A673 (cell line): ENCODE data around the gene NRDC. TPM values are rescaled to one million over a fixed set of nuclear protein-coding genes. Genes with fewer than 3 reads are reported as not detected.

Experiments
- BruUV-seq: library from RNA; stranded (reverse); fragments of 400-500 nt; replicated peaks from 2 replicates; lab custom pipeline; 2021; lab: Mats Ljungman, UMichigan
- CTCF ChIA-PET: fragments of 300-600 bp; sonication (Branson Sonifier 250); formaldehyde crosslinking; loops from one replicate; lab custom pipeline; 2022; ENCODE audit warnings: antibody characterized with exemption; lab: Charles Lee
- POLR2A ChIA-PET: fragments of 300-600 bp; sonication (Branson Sonifier 250); formaldehyde crosslinking; loops from one replicate; lab custom pipeline; 2022; ENCODE audit warnings: antibody characterized with exemption; ENCODE audit not compliant: low non-redundant PET; lab: Charles Lee
- DNase-seq: peaks from one replicate; pipeline ENCODE4 v3.0.0-alpha.2; 2015; ENCODE audit warnings: low spot score
- H3K27ac ChIP-seq: fragments of 200-600 bp; sonication (generic); 2 replicates; pipeline ENCODE4 v1.5.1; 2016; ENCODE audit warnings: mixed run types, low read depth, mild to moderate bottlenecking, mixed read lengths, antibody characterized with exemption, low read length; ENCODE audit not compliant: poor library complexity, severe bottlenecking
- H3K27me3 ChIP-seq: fragments of 200-600 bp; sonication (generic); replicated peaks from 2 replicates; pipeline ENCODE4 v1.6.1; 2017; ENCODE audit warnings: mixed run types, low read depth, mild to moderate bottlenecking, mixed read lengths, antibody characterized with exemption, low read length; ENCODE audit not compliant: insufficient read depth, poor library complexity
- H3K36me3 ChIP-seq: fragments of 200-600 bp; sonication (generic); 2 replicates; pipeline ENCODE4 v1.6.1; 2016; ENCODE audit warnings: mixed run types, mild to moderate bottlenecking, mixed read lengths, antibody characterized with exemption, low read length; ENCODE audit not compliant: insufficient read depth, poor library complexity, severe bottlenecking
- H3K4me1 ChIP-seq: fragments of 200-600 bp; sonication (generic); 2 replicates; pipeline ENCODE4 v1.6.1; 2017; ENCODE audit warnings: mixed run types, mild to moderate bottlenecking, mixed read lengths, antibody characterized with exemption, low read length; ENCODE audit not compliant: insufficient read depth, poor library complexity, severe bottlenecking
- H3K4me3 ChIP-seq: fragments of 200-600 bp; sonication (generic); 2 replicates; pipeline ENCODE4 v1.5.1; 2016; ENCODE audit warnings: low read depth, mixed run types, mild to moderate bottlenecking, mixed read lengths, low read length; ENCODE audit not compliant: poor library complexity, severe bottlenecking
- H3K9me3 ChIP-seq: fragments of 200-600 bp; sonication (generic); 2 replicates; pipeline ENCODE4 v1.6.1; 2016; ENCODE audit warnings: mixed run types, low read depth, mild to moderate bottlenecking, mixed read lengths, antibody characterized with exemption, low read length; ENCODE audit not compliant: poor library complexity, severe bottlenecking
- EZH2 ChIP-seq: fragments of 200-600 bp; sonication (generic); IDR thresholded peaks from 2 replicates; pipeline ENCODE4 v1.6.1; 2017; ENCODE audit warnings: borderline replicate concordance, low read depth, mild to moderate bottlenecking, mixed read lengths, antibody characterized with exemption, low read length; ENCODE audit not compliant: poor library complexity, severe bottlenecking
- intact Hi-C: fragments of 100-400 bp; cut with micrococcal nuclease; formaldehyde crosslinking; loops from one replicate; pipeline ENCODE4 v1.10.0; 2022; ENCODE audit not compliant: unreplicated experiment
- total RNA-seq: library from RNA; stranded (reverse); gene quantifications from 2 replicates; pipeline ENCODE4 v1.2.3, GENCODE V29; 2021
- TF ChIP-seq, protein P1 (sequence below): fragments of 300-800, 200-600 bp; sonication (generic); conservative IDR thresholded peaks from 2 replicates; pipeline ENCODE4 v1.5.1; 2017; ENCODE audit warnings: low read depth, mild to moderate bottlenecking, antibody characterized with exemption, low read length, moderate library complexity, mixed read lengths

The NRDC gene
- total RNA-seq, 1 experiment from 2014 or later: 1,009 TPM

DNA sequence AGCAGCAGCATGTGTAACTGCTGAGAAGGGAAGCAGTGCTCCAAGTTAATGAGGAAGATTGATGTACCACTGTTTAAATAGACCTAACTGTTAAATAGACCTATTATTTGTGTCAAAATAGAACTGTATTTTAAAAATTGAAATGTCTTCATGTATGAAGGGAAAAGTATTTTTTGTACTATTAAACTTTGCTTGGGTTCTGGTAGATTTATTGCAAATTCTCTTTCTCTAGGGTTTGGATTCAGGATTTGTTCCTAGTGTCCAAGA, 133.3 kb downstream of the NRDC start:
- Histone ChIP-seq H3K36me3 (no peaks in the 10 kb centered on the region), H3K9me3 (no peaks in the 10 kb centered on the region), H3K4me1 (peaks cover 9% of the 10 kb centered on the region), H3K27me3 (no peaks in the 10 kb centered on the region), H3K27ac (no peak overlapping the region), H3K4me3 (no peak overlapping the region)
- ChIA-PET POLR2A (no interaction called here), CTCF (no interaction called here)
- BruUV-seq: no TSS peak
- DNase-seq: no peak
- intact Hi-C loops: no loop called here
- TF ChIP-seq, protein P1, sequence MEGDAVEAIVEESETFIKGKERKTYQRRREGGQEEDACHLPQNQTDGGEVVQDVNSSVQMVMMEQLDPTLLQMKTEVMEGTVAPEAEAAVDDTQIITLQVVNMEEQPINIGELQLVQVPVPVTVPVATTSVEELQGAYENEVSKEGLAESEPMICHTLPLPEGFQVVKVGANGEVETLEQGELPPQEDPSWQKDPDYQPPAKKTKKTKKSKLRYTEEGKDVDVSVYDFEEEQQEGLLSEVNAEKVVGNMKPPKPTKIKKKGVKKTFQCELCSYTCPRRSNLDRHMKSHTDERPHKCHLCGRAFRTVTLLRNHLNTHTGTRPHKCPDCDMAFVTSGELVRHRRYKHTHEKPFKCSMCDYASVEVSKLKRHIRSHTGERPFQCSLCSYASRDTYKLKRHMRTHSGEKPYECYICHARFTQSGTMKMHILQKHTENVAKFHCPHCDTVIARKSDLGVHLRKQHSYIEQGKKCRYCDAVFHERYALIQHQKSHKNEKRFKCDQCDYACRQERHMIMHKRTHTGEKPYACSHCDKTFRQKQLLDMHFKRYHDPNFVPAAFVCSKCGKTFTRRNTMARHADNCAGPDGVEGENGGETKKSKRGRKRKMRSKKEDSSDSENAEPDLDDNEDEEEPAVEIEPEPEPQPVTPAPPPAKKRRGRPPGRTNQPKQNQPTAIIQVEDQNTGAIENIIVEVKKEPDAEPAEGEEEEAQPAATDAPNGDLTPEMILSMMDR: no peak
- TF ChIP-seq EZH2: no peak

DNA sequence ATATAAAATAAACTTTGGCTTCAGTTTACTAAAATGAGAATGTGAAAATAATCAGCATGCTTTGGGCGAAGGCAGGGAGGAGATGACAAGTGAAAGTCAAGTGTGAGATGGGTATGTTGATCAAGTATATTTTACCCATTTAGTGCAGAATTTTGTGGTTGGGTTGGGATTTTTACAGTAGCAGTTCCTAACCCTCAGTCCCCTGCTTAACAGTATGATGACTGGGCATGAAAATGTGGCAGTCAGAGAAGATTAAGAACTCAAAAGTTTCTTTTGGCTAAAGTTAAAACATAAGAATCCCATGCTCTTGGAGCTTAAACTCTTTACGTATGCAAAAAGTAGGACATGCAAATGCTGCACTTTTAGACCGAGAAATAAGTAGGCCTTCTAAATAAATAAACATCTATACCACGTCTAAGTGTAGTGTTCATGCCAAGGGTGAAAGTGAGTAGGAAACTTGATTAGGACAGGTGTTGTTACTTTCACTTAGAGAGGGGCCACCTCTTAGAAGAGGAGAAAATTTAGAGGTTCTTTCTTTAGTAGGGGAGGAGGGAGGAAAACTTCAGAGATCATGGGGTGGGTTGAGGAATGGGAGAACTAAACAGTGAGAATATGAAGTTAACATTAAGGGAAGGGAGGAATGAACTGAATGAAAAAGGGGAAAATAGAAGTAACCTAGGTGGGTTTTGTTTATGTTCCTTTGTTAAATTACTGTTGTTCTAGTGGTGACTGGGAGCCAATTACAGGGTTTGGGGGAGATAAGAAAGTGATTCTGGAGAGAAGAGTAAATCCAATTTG, 133.8 kb downstream of the NRDC start:
- intact Hi-C loops: no loop called here
- H3K4me1 ChIP-seq: peaks cover 12% of the 10 kb centered on the region
- no TSS peak for BruUV-seq
- DNase-seq: no peak
- H3K27me3 ChIP-seq: no peaks in the 10 kb centered on the region
- ChIA-PET CTCF (no interaction called here), POLR2A (no interaction called here)
- TF ChIP-seq, protein P1: no peak
- no peak for TF ChIP-seq EZH2
- no peak overlapping the region for H3K27ac ChIP-seq
- H3K9me3 ChIP-seq: no peaks in the 10 kb centered on the region
- H3K36me3 ChIP-seq: no peaks in the 10 kb centered on the region
- H3K4me3 ChIP-seq: no peak overlapping the region

- CTCF ChIA-PET: no interaction called here
- POLR2A ChIA-PET: no interaction called here
- DNase-seq: no peak
- H3K36me3 ChIP-seq: no peaks in the 10 kb centered on the region
- peaks cover 29% of the 10 kb centered on the region for H3K4me1 ChIP-seq
- no TSS peak for BruUV-seq
- no peaks in the 10 kb centered on the region for H3K9me3 ChIP-seq
- intact Hi-C loops: no loop called here
- TF ChIP-seq, protein P1: no peak
- no peak for TF ChIP-seq EZH2
- no peak overlapping the region for H3K27ac ChIP-seq
- no peak overlapping the region for H3K4me3 ChIP-seq
- no peaks in the 10 kb centered on the region for H3K27me3 ChIP-seq
Observed at GRCh38 chr1:51741121-51741681, 137.3 kb downstream of the NRDC start.
